GM21528 (cell line): Measurements from ENCODE around the gene YBEY.
"Not testable (repeated sequence)": the region's sequence is repeated elsewhere in the genome, so short reads cannot be mapped to it uniquely, and the experiment has no call there.

ENCODE experiments used
- ATAC-seq: cut with Tn5 transposase; IDR thresholded peaks from one replicate; pipeline ENCODE4 v1.9.1; 2021; ENCODE audit warnings: mild to moderate bottlenecking, moderate library complexity; ENCODE audit not compliant: unreplicated experiment, low FRiP score

Gene YBEY

GRCh38 chr21:46285761-46286647 lies at the start of gene YBEY:
Gene YBEY, plus strand, starts transcription at chr21:46286342. Its CDS starts 572 bp downstream, at chr21:46286914.
- ATAC-seq = peak; percentile 74

GRCh38 chr21:46237474-46237873 lies 48.7 kb upstream of the YBEY start:
- no peak for ATAC-seq

GRCh38 chr21:46239817-46240325 lies 46.3 kb upstream of the YBEY start:
- ATAC-seq = no peak

GRCh38 chr21:46241577-46241976 lies 44.6 kb upstream of the YBEY start:
- not testable (repeated sequence) for ATAC-seq

GRCh38 chr21:46243325-46243724 lies 42.8 kb upstream of the YBEY start:
- no peak for ATAC-seq

- no peak for ATAC-seq
Measured at GRCh38 chr21:46243960-46244361, 42.2 kb upstream of the YBEY start.

GRCh38 chr21:46244602-46245001 lies 41.5 kb upstream of the YBEY start:
- ATAC-seq = no peak

- ATAC-seq = no peak
Measured at GRCh38 chr21:46245213-46245915, 40.8 kb upstream of the YBEY start.

GRCh38 chr21:46246345-46246744 lies 39.8 kb upstream of the YBEY start:
- ATAC-seq = no peak

GRCh38 chr21:46247699-46248421 lies 38.3 kb upstream of the YBEY start:
- ATAC-seq = no peak

GRCh38 chr21:46248422-46248782 lies 37.7 kb upstream of the YBEY start:
- no peak for ATAC-seq

- no peak for ATAC-seq
Measured at GRCh38 chr21:46248827-46249226, 37.3 kb upstream of the YBEY start.

GRCh38 chr21:46250146-46250725 lies 35.9 kb upstream of the YBEY start:
- ATAC-seq = no peak

GRCh38 chr21:46252840-46253239 lies 33.3 kb upstream of the YBEY start:
- ATAC-seq = no peak

GRCh38 chr21:46253610-46254124 lies 32.5 kb upstream of the YBEY start:
- ATAC-seq = no peak

- no peak for ATAC-seq
Measured at GRCh38 chr21:46254208-46254975, 31.8 kb upstream of the YBEY start.

- no peak for ATAC-seq
Measured at GRCh38 chr21:46255166-46255565, 31.0 kb upstream of the YBEY start.

GRCh38 chr21:46255758-46256337 lies 30.3 kb upstream of the YBEY start:
- no peak for ATAC-seq

GRCh38 chr21:46256501-46256994 lies 29.6 kb upstream of the YBEY start:
- no peak for ATAC-seq
